ENCODE results near the gene GJA3.

GRCh38 chr13:20127562-20128458 lies 33.0 kb downstream of the GJA3 start:
- no peak for TF ChIP-seq POLR2AphosphoS5 (IDR thresholded peaks at IDR 0.05; ENCODE audit: low read depth, low read length)
- no peak for TF ChIP-seq SIN3A (IDR thresholded peaks at IDR 0.05; ENCODE audit: borderline replicate concordance, insufficient read depth, low read length)
